ENCODE results near the gene S1PR3.
A peak's percentile ranks its signal among the peaks of the same experiment; 100 is the strongest.

Gene S1PR3

DNA sequence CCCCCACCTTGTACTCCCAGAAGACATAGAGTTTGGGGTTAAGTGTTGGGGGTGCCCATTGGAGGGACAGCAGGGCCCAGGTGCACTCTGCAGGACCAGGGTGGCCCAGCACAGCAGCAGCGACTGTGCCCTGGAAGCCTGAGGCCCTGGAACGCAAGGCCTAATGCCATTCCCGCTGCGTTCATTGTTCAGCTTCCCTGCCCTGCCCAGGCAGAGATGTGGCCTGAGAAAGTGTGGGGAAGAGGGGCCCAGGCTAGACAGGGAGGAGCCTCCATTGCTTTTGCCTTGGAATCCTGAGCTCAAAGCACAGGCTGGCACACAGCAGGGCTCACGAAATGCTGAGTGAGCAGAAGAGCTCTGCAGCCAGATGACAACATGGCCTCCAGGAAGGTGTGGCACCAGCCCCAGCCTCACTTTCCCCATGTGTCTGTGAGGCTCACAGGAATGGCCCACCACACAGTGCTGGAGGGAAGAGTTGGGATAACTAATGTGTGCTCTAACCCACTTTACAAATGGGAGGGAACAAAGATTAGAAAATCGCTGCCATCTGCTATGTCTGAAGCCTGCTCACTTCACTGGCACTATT lies 19.4 kb downstream of the S1PR3 start:
- no peak for DNase-seq

DNA sequence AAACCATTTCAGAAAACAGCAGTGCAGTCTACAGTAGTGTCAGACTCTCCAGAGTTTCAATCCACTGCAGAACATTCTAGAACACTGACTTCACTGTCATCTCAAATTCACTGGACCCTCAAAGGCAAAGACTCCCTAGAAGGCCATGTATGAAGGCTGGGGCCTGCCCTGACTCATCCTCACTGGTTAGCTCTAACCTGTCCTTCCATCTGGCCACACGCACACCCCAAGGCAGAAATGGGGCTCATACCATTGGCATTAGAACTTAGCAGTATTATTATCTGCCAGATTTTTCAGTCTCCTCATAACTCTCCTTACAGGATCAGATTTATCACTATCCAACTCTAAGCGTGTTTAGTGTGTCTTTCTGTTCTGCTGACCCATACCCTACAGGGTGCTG lies 20.4 kb downstream of the S1PR3 start:
- DNase-seq: no peak

DNA sequence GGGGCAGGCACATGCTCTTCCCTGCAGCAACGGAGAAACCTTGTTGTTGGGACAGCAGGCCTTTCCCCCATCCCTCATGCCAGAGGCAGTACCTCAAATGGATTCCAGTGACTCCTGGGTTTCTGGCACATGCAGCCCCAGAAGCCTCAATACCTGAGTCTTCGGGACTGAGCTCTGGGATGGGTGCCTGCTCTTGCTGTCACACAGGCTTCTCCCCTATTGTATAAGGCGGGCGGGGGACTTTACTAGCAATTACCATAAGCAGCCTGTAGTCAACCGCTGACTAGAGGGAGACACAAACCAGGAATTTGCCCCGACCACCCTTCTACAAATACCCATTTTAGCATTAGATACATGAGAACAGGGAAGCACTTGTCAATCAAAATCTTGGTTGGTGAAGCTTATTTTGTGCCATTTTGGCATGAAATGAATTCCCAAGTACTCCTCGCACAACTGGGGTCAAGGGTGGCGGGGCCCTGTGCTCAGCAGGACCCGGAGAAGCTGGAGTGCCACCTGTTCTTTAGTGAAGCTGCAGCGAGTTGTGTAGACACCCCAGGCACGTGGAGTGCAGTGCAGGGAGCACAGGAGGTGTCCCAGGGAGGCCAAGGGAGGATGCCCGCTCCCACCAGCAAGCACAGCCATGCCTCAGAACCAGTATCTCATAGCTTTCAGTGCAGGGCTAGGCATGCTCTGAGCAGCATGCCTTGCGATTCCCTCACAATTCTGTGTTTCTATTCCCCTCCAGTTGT lies 21.2 kb downstream of the S1PR3 start:
- DNase-seq: no peak

DNA sequence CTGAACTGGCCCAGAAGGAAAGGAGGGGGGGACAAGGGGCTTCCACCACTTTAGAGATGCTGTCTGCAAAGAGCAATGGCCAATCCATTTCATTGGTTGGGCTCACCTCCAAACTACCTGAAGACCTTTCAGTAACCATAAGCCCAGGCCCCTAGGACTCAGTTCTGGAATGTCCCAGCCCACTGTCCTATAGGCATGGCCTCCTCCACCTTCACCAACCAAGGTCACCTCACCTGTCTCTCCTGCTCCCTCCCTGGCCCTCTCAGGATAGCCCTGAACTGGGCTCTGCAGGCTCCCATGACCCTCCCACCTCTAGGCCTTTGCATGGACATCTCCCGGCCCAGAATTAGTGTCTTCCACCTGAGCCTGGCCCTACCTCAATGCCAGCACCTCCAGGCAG lies 22.4 kb downstream of the S1PR3 start:
- no peak for DNase-seq

- DNase-seq: no peak
Observed at GRCh38 chr9:89014153-89014552, 22.9 kb downstream of the S1PR3 start.

DNA sequence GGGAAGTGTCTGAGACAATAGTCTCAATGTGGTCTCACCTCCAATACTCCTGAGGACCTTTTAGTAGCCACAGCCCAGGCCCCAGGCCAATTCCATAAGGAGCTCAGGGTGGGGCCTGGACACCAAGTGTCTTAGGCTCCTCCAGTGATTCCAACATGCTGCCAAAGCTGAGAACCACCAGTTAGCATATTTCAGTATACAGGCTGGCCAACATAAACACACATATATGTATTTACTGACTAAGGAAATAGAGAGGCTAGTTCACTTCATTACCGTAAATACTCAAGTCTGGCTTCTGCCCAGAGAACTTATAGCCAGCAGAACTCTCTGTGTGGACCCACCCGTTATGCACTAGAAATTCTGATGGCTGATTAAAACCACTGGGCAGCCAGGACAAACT lies 24.1 kb downstream of the S1PR3 start:
- DNase-seq: no peak

DNA sequence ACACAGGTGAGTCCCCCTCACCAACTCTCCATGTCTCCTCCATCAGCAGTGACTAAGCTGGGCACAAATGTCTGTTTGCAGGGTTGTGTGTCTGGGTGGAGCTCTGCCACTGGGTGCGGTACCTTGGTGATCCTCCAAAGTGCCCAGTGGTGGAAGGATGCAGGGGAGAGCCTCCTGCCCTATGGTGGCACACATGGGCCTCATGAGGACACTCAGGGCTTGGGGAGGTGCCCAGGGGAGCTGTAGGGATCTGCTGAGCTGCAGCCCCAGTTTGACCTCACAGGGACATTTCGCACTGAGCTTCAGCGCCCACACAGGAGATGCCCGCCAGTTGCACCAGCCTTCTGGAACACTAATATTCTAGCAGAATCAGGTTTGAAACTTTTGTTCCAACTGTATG lies 29.5 kb downstream of the S1PR3 start:
- DNase-seq: no peak

GRCh38 chr9:89021154-89021803 lies 30.0 kb downstream of the S1PR3 start:
- peak in 1 of 2 experiments; percentile 3 for DNase-seq

DNA sequence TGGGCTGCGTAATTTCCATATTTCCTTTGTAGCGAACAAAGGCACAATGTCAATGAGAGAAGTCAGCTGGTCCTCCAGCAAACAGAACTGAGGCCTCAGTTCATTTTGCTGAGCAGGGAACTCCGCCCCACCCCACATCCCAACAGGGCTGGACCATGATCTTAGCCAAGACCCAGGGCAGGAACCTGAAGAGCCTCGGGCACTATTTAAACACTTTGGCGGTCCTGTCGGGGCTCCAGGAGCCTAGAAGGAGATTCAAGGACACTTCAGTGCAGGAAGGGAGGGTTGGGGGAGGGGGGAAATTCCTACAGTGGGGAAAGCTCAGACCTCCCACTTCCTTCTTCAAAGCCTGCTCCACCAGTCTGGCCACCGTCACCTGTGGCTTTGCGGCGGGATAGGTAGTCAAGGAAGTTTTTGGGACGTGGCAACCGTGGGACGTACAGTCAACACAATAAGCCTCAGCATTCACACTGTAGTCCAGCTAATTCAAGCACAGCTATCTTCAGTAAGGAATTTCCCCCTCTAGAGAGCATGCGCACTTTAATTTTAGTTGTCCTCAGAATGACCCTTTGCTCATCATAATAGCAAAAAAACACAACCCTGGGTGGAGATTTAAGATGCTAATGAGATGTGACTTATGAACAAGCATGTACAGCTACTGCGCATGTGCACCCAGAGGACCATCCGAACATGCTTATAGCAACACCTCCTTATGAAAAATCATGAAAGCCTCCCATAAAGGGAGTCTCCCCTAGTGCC lies 30.9 kb downstream of the S1PR3 start:
- DNase-seq: no peak

DNA sequence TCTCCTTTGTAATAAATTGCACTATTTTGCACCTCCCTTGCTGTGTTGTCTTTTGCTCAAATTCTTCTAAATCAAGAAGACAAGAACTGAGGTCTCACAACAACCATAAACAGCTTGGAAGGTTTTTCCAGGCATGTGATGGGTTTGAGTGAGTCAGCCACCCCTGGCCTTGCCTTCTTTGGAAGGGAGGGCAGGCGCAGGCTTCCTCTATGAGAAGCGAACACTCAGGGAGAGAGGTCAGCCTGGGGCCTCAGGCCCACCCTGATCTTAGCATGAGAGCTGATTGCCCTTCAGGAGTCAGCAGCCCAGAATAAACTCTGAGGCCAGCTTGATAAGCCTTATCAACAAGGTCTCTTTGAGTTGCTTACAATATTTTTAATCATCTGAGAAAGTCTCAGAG lies 31.6 kb downstream of the S1PR3 start:
- DNase-seq: no peak

GRCh38 chr9:89023740-89024139 lies 32.5 kb downstream of the S1PR3 start:
- peak; percentile 29 to 52 for DNase-seq

GRCh38 chr9:89024727-89025126 lies 33.5 kb downstream of the S1PR3 start:
- no peak for DNase-seq

- DNase-seq: no peak
Observed at GRCh38 chr9:89025553-89025952, 34.3 kb downstream of the S1PR3 start.

DNA sequence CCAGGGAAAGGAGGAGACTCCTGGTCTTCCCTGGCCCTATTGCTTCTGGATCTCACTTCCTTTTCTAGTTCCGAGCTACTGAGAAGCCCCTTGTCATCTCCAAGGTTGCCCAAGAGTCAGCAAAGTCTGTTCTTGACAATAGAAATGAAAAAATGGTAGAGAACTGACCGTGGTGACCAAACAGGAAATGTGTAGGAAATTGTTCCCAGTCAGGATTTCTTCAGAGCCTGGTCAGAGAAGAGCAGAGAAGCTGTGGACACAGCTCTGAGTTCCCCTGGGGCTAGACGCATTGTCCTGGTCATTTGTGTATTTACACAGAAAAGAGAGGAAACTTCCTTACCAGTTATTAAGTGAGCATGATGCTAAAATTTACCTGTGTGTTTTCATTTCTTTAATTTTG lies 35.6 kb downstream of the S1PR3 start:
- no peak for DNase-seq

GRCh38 chr9:89029788-89030187 lies 38.5 kb downstream of the S1PR3 start:
- DNase-seq: no peak

DNA sequence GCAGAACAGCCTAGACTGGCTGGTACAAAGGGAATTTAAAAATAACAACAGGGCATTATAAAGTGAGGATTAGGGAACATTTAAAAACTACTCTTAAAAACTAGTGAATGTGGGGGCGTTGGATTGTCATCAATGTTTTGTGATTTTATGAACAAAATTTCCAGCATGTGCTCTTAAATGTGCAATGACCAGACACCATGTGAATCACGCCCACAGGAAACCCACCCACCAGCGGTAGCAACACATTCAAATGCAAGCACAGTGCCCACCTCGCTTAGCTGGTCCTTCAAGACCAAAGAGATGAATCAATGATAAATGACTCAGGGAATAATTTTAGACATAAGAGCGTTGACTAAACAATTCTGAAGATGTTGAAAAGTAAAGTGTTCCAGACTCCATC lies 40.9 kb downstream of the S1PR3 start:
- DNase-seq: no peak

- no peak for DNase-seq
Observed at GRCh38 chr9:89032661-89033060, 41.4 kb downstream of the S1PR3 start.

DNA sequence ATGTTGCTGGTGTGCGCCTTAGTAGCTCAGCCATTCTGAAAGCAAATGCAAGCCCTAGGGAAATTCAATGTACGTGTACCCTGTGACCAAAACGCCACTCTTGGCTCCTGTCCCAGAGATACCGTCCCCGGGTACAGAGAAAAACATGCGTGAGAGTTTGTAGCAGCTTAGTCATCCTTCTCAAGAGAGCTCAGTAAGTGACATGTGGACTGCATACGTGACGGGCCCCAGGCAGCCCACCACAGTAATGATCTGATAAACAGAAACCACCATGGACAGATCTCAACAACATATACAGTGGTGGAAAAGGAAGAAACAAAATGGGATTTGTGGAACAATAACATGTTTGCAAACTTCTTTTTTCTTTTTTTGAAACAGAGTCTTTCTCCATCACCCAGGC lies 45.1 kb downstream of the S1PR3 start:
- peak in 1 of 2 experiments; percentile 20 for DNase-seq

DNA sequence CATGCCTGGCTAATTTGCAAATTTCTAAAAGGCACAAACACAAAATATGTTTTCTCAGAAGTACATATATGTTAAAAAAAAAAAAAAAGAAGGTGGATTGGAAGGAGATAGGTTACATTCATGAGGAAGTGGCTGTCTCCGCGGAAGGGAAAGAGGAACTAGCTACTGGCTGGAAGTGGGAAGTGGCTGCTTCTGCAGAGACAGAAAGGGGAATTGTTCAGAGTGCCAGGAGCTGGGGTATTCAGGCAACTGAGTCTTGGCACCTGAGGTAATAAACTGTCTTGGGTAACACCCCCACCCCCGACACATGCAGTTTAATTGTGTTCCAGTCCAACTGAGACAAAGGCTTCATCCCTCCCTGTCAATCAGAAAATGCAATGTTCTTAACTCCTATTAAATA lies 45.6 kb downstream of the S1PR3 start:
- peak; percentile 81 to 85 for DNase-seq

- DNase-seq: no peak
Observed at GRCh38 chr9:89037346-89037745, 46.1 kb downstream of the S1PR3 start.

DNA sequence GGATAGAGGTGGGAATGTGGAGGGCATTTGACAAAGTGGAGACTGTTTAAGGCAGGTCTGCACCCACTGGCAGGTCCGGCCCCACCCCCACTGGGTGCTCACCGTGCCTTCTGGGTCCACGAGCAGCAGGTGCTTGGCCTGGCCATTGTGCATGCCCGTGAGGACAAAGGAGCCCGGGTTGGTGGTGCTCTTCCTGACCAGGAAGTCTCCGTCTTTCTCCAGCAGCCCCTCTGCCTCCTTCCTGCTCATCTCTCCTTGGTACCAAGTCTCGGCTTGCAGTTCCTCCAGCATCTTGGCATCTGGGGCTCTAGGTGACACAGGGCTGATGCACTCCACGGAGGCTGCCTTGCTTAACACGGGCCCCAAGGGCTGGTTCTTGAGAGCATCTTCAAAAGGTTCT lies 46.6 kb downstream of the S1PR3 start:
- no peak for DNase-seq

- no peak for DNase-seq
Observed at GRCh38 chr9:89038382-89039103, 47.3 kb downstream of the S1PR3 start.

- no peak for DNase-seq
Observed at GRCh38 chr9:89039104-89039465, 47.8 kb downstream of the S1PR3 start.

Measured in Kasumi-1 (cell line).